Loucy (cell line): ENCODE data around the gene LPIN2.

Experiments
- H2AFZ ChIP-seq: fragments of 200-600 bp; sonication (generic); 2 replicates; pipeline ENCODE4 v1.6.0; 2016; ENCODE audit warnings: antibody characterized with exemption, mild to moderate bottlenecking, low read length, moderate library complexity
- H3F3A ChIP-seq: fragments of 200-600 bp; 2 replicates; pipeline ENCODE4 v1.6.0; 2016; ENCODE audit warnings: antibody characterized with exemption, low read depth, mild to moderate bottlenecking
- H3K27me3 ChIP-seq: fragments of 200-600 bp; sonication (generic); 2 replicates; pipeline ENCODE4 v1.6.1; 2014; ENCODE audit warnings: low read length, mild to moderate bottlenecking; ENCODE audit not compliant: insufficient read depth, poor library complexity, severe bottlenecking
- H3K36me3 ChIP-seq: fragments of 200-600 bp; sonication (generic); 2 replicates; pipeline ENCODE4 v1.6.1; 2016; ENCODE audit warnings: low read length; ENCODE audit not compliant: insufficient read depth
- H3K4me1 ChIP-seq: fragments of 200-600 bp; sonication (generic); 2 replicates; pipeline ENCODE4 v1.5.1; 2014; ENCODE audit warnings: low read length, mild to moderate bottlenecking; ENCODE audit not compliant: insufficient read depth, poor library complexity, severe bottlenecking
- H3K4me2 ChIP-seq: fragments of 200-600 bp; sonication (generic); 2 replicates; pipeline ENCODE4 v1.6.0; 2014; ENCODE audit warnings: antibody characterized with exemption, low read length, low read depth, mild to moderate bottlenecking; ENCODE audit not compliant: poor library complexity, severe bottlenecking
- H3K4me3 ChIP-seq: fragments of 200-600 bp; sonication (generic); 2 replicates; pipeline ENCODE4 v1.5.1; 2014; ENCODE audit warnings: low read length, mild to moderate bottlenecking, mixed read lengths; ENCODE audit not compliant: poor library complexity, severe bottlenecking
- H3K79me2 ChIP-seq: fragments of 200-600 bp; sonication (generic); 2 replicates; pipeline ENCODE4 v1.6.1; 2014; ENCODE audit warnings: low read length; ENCODE audit not compliant: insufficient read depth
- H3K9ac ChIP-seq: fragments of 200-600 bp; sonication (generic); 2 replicates; pipeline ENCODE4 v1.6.0; 2014; ENCODE audit warnings: mild to moderate bottlenecking, low read depth, low read length, moderate library complexity; ENCODE audit not compliant: poor library complexity, severe bottlenecking
- H3K9me2 ChIP-seq: fragments of 200-600 bp; sonication (generic); replicated peaks from 2 replicates; pipeline ENCODE4 v1.6.1; 2016; ENCODE audit warnings: low read depth, low read length, mixed read lengths
- H3K9me3 ChIP-seq: fragments of 200-600 bp; sonication (generic); 2 replicates; pipeline ENCODE4 v1.6.1; 2014; ENCODE audit warnings: mild to moderate bottlenecking, antibody characterized with exemption, low read length, low read depth; ENCODE audit not compliant: insufficient read depth
- H4K20me1 ChIP-seq: fragments of 200-600 bp; sonication (generic); 2 replicates; pipeline ENCODE4 v1.6.0; 2014; ENCODE audit warnings: antibody characterized with exemption, low read length, mild to moderate bottlenecking; ENCODE audit not compliant: insufficient read depth, poor library complexity, severe bottlenecking
- CTCF ChIP-seq: fragments of 200-600 bp; sonication (generic); conservative IDR thresholded peaks from 2 replicates; pipeline ENCODE4 v1.5.1; 2014; ENCODE audit warnings: mild to moderate bottlenecking, antibody characterized with exemption, low read length
- EZH2phosphoT487 ChIP-seq: fragments of 200-600 bp; IDR thresholded peaks from 2 replicates; pipeline ENCODE4 v1.6.1; 2018; ENCODE audit warnings: antibody characterized with exemption, mild to moderate bottlenecking, moderate library complexity, borderline replicate concordance

LPIN2 gene

GRCh38 chr18:3056311-3056710 lies 43.4 kb upstream of the LPIN2 start:
- Histone ChIP-seq H3K4me2 (no peak overlapping the region), H3K27me3 (no peaks in the 10 kb centered on the region), H3K4me3 (no peak overlapping the region), H3K79me2 (no peaks in the 10 kb centered on the region), H3K9me3 (no peaks in the 10 kb centered on the region), H3K9ac (no peak overlapping the region), H3K36me3 (no peaks in the 10 kb centered on the region), H3K9me2 (no peaks in the 10 kb centered on the region), H2AFZ (0 out of 2 replicates have a peak overlapping the region, but pooled peaks have one; percentile 29), H4K20me1 (no peaks in the 10 kb centered on the region), H3F3A (peaks cover 16% of the 10 kb centered on the region), H3K4me1 (peaks cover 42% of the 10 kb centered on the region)
- TF ChIP-seq EZH2phosphoT487 (no peak), CTCF (no peak)

- peaks cover 11% of the 10 kb centered on the region; the same call in 1 of the 2 replicates for H3F3A ChIP-seq
- no peaks in the 10 kb centered on the region for H4K20me1 ChIP-seq
- no peaks in the 10 kb centered on the region for H3K36me3 ChIP-seq
- H3K4me1 ChIP-seq, result peaks cover 37% of the 10 kb centered on the region
- H3K9me2 ChIP-seq, result no peaks in the 10 kb centered on the region
- TF ChIP-seq CTCF (no peak), EZH2phosphoT487 (no peak)
- H3K4me3 ChIP-seq, result no peak overlapping the region
- no peak overlapping the region for H3K9ac ChIP-seq
- no peaks in the 10 kb centered on the region for H3K9me3 ChIP-seq
- H3K27me3 ChIP-seq, result no peaks in the 10 kb centered on the region
- H2AFZ ChIP-seq, result no peak overlapping the region
- H3K79me2 ChIP-seq, result no peaks in the 10 kb centered on the region
- H3K4me2 ChIP-seq, result no peak overlapping the region
These were observed 42.9 kb upstream of the LPIN2 start for GRCh38 chr18:3055816-3056215.

GRCh38 chr18:3055186-3055728 lies 42.3 kb upstream of the LPIN2 start:
- peaks cover 31% of the 10 kb centered on the region for H3K4me1 ChIP-seq
- no peaks in the 10 kb centered on the region for H3K9me2 ChIP-seq
- no peak overlapping the region for H3K4me2 ChIP-seq
- H3K27me3 ChIP-seq, result no peaks in the 10 kb centered on the region
- H4K20me1 ChIP-seq, result no peaks in the 10 kb centered on the region
- H3K4me3 ChIP-seq, result no peak overlapping the region
- TF ChIP-seq CTCF (no peak), EZH2phosphoT487 (no peak)
- no peaks in the 10 kb centered on the region for H3K79me2 ChIP-seq
- peaks cover 7% of the 10 kb centered on the region; the same call in 1 of the 2 replicates for H3F3A ChIP-seq
- H3K36me3 ChIP-seq, result no peaks in the 10 kb centered on the region
- H3K9me3 ChIP-seq, result no peaks in the 10 kb centered on the region
- H3K9ac ChIP-seq, result no peak overlapping the region
- no peak overlapping the region for H2AFZ ChIP-seq
